GM12864 (cell line): ENCODE measurements around the gene CACNA1C.

Source experiments
- DNase-seq: peaks from one replicate; pipeline ENCODE4 v3.0.0-alpha.2; 2011; ENCODE audit warnings: low read depth
- H3K4me3 ChIP-seq: 2 replicates; pipeline ENCODE4 v1.5.1; 2011; ENCODE audit warnings: mild to moderate bottlenecking, low read depth, low read length, control low read depth
- CTCF ChIP-seq: IDR thresholded peaks from 2 replicates; pipeline ENCODE4 v1.5.1; 2011; ENCODE audit warnings: low read depth, mild to moderate bottlenecking, moderate library complexity, low read length, control low read depth, inconsistent platforms; ENCODE audit errors: missing control alignments

The CACNA1C gene

GRCh38 chr12:2228535-2228934, 175.7 kb downstream of the CACNA1C start:
- TF ChIP-seq CTCF, result no peak
- DNase-seq, result no peak
- H3K4me3 ChIP-seq, result no peak overlapping the region

- H3K4me3 ChIP-seq, result no peak overlapping the region
- no peak for TF ChIP-seq CTCF
- no peak for DNase-seq
Measured at GRCh38 chr12:2229661-2230539, 177.1 kb downstream of the CACNA1C start.

- no peak overlapping the region for H3K4me3 ChIP-seq
- no peak for TF ChIP-seq CTCF
- no peak for DNase-seq
Measured at GRCh38 chr12:2231011-2231595, 178.3 kb downstream of the CACNA1C start.

- DNase-seq, result no peak
- no peak overlapping the region for H3K4me3 ChIP-seq
- TF ChIP-seq CTCF, result no peak
Measured at GRCh38 chr12:2231956-2232355, 179.2 kb downstream of the CACNA1C start.

- no peak overlapping the region for H3K4me3 ChIP-seq
- TF ChIP-seq CTCF, result no peak
- DNase-seq, result no peak
Measured at GRCh38 chr12:2233034-2233433, 180.2 kb downstream of the CACNA1C start.

GRCh38 chr12:2234091-2234490, 181.3 kb downstream of the CACNA1C start:
- TF ChIP-seq CTCF, result no peak
- no peak overlapping the region for H3K4me3 ChIP-seq
- no peak for DNase-seq
